Activated T-cell treated with anti-CD3 and anti-CD28 coated beads for 48 hours (primary cell): ENCODE data around the gene OR8G5.
"Not testable (repeated sequence)": the region's sequence is repeated elsewhere in the genome, so short reads cannot be mapped to it uniquely, and the experiment has no call there.

Experiments used
- DNase-seq: peaks from one replicate; pipeline ENCODE4 v3.0.0-alpha.2; 2020; ENCODE audit warnings: low read depth

OR8G5 gene, protein sequence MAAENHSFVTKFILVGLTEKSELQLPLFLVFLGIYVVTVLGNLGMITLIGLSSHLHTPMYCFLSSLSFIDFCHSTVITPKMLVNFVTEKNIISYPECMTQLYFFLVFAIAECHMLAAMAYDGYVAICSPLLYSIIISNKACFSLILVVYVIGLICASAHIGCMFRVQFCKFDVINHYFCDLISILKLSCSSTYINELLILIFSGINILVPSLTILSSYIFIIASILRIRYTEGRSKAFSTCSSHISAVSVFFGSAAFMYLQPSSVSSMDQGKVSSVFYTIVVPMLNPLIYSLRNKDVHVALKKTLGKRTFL

DNA sequence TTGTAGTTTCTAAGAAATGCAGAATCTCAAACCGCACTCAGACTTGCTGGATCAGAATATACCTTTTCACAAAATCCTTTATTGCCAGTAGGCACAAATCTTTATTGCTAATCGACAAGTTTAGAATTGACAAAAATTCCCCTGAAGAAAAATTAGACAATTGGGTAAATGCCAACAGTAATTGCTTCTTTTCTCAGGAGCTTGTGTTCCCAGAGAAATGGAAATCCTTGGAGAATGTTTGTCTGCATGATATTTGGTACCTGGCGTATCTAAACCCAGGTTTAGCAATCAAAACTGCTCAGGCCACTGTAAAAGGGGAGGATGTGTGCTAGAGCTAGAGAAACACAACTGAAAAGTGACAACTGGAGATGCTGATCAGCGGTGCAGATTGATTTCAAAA, at the start of gene OR8G5:
OR8G5 (plus strand) TSS at position 301 of the 400 bp plus-strand sequence. CDS start 8,556 bp downstream, outside the sequence.
- no peak for DNase-seq

DNA sequence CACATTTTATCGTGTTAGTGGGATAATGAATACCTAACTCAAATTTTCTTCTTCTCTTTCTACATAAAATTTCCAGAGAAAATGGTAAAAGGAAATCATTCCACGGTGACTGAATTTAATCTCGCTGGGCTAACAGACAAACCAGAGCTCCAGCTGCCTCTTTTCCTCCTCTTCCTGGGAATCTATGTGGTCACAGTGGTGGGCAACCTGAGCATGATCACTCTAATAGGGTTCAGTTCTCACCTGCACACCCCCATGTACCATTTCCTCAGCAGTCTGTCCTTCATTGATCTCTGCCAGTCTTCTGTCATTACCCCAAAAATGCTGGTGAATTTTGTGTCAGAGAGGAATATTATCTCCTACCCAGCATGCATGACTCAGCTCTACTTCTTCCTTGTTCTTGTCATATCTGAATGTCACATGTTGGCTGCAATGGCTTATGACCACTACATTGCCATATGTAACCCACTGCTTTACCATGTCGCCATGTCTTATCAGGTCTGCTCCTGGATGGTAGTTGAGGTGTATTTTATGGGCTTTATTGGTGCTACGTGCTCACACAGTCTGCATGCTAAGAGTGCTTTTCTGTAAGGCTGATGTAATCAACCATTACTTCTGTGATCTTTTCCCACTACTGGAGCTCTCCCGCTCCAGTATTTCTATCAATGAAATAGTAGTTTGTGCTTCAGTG, 48.9 kb upstream of the OR8G5 start:
- DNase-seq: no peak

DNA sequence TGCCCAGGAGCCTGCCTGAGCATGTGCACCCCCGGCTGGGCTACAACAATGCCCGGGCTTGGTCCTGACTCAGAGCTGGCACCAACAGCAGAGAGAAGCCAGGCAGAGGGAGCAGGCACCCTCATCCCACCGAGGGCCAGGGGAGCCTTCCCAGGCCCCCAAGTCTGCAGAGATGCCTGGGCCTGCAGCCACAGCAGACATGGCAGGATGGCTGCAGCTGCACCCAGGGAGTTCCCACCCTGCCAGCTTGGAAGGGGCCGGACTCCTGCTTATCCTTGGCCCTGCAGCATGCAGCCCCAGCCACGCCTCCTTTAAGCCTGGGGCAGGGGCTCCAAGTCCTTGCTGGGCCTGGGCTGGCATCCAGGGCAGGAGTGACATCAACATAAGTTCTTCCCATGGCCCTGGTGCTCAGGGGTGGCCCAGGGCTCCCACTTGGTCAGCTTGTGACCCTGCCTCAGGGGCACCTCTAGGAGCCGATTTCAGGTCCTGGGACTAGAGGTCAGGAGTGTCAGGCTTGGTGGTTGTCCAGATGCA, 46.3 kb upstream of the OR8G5 start:
- no peak for DNase-seq

DNA sequence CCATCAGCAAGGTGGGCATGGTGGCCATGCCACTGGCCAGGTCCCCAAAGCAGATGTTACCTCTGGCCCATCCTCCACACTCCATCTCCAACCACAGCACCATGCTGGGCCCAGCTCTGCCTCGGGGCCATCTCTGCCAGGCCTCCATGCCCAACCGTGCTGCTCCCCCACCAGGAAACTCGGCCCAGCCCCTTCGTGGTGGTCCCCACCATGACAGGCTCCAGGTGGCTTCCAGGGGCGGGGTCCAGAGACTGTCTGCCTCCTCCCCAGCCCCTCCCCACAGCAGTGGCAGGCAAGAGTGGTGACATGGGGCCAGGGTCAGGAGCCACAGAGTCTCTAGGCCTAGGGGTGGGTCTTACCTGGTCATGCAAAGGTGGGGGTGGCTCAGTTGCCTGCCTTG, 45.8 kb upstream of the OR8G5 start:
- DNase-seq: no peak

DNA sequence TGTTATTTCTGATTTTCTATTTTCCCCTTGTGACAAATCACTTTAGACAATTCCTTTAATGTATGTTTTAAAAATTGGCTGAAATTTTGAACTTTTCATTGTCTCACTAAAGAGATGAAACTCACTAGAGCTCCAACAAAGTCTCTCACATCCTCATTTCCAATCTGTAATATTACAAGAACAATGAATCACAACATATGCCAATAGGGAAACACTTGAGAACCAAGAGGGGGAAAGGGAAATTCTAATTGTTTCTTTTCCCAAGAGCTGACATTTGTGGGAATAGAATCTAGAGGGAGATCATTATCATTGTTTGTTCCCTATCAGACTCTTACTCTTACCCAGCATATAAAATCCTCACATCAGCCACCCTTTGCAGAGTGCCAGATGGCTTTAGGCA, 44.9 kb upstream of the OR8G5 start:
- DNase-seq: no peak

DNA sequence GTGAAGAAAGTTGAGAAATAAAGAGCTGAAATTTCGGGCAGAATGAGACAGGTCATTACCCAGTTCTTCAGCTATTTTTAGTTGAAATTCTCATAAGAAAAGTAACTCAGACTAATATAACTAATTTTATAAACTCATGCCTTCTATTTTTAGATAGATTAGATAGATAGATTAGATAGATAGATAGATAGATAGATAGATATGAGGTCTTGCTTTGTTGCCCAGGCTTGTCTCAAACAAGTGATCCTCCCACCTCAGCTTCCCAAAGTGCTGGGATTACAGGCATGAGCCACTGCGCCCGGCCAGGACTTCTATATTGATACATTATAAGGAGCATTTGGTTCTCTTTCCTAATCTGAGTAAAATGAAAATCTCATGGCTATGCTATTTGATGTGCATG, 42.1 kb upstream of the OR8G5 start:
- no peak for DNase-seq

DNA sequence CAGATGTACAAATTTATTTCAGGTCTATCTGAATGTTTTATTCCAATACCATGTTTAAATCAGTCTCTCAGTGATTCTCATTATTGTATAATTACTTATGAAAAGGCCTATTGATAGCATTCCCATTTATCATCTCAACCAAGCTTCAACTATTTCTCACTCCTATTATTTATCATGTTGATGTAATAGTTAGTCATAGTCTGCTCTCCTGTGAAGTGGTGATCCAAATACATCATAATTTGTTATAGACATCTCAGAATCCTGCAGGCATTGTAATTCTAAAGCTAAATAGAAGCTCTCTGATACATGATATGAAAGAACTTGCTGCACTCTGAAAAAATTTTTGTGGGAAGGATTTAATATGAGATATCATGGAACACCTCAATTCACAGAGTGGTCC, 37.0 kb upstream of the OR8G5 start:
- DNase-seq: no peak

DNA sequence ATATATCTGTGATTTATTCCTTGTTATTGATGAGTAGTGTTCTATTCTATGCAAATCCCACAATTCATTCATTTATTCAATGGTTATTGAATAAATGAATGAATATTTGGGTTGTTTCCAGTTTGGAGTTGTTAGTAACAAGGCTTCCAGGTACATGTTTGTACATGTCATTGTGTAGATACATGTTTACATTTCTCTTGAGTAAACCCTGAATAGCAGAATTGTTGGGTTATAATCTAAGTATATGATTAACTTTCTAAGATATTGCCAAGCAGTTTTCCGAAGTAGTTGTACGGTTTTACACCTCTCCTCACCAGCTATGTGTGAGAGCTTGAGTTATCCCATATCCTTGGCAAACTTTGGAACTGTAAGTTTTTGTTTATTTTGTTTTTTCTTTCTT, 33.8 kb upstream of the OR8G5 start:
- no peak for DNase-seq

DNA sequence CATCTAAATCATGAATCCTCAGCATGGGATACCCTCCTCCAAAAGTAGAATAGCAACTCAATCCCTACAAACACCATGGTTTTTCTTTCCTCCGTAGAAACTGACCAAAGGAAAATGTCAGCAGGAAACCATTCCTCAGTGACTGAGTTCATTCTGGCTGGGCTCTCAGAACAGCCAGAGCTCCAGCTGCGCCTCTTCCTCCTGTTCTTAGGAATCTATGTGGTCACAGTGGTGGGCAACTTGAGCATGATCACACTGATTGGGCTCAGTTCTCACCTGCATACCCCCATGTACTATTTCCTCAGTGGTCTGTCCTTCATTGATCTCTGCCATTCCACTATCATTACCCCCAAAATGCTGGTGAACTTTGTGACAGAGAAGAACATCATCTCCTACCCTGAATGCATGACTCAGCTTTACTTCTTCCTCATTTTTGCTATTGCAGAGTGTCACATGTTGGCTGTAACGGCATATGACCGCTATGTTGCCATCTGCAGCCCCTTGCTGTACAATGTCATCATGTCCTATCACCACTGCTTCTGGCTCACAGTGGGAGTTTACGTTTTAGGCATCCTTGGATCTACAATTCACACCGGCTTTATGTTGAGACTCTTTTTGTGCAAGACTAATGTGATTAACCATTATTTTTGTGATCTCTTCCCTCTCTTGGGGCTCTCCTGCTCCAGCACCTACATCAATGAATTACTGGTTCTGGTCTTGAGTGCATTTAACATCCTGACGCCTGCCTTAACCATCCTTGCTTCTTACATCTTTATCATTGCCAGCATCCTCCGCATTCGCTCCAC, 31.4 kb upstream of the OR8G5 start:
- DNase-seq: not testable (repeated sequence)

DNA sequence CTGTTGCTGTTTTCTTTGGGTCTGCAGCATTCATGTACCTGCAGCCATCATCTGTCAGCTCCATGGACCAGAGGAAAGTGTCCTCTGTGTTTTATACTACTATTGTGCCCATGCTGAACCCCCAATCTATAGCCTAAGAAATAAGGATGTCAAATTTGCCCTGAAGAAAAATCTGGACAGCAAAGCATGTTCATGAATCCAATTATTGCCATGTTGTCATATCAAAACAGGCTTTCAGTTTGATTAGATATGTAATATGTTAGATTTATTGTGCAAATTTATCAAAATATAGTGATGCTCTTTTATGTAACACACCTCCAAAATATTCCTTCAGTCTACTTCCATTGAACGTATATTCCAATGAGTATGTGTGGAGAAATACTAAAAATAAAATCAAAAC, 30.7 kb upstream of the OR8G5 start:
- DNase-seq: no peak

DNA sequence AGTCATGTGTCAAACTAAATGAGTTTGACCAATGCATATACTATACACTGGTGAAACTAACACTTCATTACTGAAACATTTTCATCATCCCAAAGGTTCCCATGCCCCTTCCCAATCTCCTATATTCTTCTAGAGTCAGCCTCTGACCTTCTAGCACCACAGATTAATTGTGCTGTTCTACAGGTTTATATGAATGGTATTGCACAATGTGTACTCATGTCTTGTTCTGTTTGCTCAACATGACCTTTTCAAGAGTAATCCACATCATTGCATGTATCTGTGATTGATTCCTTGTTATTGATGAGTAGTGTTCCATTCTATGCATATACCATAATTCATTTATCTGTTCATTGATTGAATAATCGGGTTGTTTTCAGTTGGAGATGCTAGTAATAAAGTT, 22.8 kb upstream of the OR8G5 start:
- DNase-seq: no peak

DNA sequence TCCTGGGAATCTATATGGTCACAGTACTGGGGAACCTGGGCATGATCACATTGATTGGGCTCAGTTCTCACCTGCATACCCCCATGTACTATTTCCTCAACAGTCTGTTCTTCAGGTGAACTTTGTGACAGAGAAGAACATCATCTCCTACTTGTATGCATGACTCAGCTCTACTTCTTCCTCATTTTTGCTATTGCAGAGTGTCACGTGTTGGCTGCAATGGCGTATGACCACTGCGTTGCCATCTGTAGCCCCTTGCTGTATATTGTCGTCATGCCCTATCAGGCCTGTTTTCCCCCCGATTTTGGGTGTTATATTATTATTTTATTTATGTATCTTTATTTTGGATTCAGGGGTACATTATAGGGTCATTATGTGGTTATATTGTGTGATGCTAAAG, 17.7 kb upstream of the OR8G5 start:
- DNase-seq: no peak

DNA sequence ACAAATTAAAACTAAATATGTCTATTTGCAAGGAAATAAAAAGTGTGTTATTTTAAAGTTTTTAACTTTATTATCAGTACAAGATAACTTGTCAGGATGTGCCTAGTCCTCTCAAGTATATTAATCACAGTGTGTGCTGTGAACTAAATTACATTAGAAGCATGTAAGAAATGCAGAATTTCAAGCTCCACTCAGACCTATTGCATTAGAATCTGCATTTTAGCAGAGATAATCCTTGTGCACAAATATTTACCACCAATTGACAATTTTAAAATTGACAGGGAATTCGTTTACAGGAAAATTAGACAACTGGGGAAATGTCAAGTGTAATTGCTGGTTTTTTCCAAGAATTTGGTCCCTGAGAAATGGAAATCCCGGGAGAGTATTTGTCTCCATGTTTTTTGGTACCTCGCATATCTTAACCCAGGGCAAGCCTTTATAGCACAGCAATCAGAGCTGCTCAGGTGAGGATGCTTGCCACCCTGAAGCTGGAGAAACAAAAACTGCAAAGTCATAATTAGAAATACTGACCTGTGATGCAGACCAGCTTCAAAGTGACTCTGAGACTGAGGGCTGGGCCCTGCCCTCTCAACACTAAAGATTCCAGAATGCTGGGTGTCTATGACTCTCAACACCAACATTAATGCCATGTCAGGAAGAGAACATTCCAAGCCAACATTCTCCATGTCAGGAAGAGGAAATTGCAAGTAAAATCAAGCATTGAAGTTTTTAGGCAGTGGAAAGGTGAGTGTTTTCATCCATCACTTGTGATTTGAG, 15.4 kb upstream of the OR8G5 start, which contains the start of gene OR8G1:
OR8G1 (plus strand) TSS at position 475 of the 777 bp plus-strand sequence. CDS start 8,581 bp downstream, outside the sequence.
- DNase-seq: no peak

DNA sequence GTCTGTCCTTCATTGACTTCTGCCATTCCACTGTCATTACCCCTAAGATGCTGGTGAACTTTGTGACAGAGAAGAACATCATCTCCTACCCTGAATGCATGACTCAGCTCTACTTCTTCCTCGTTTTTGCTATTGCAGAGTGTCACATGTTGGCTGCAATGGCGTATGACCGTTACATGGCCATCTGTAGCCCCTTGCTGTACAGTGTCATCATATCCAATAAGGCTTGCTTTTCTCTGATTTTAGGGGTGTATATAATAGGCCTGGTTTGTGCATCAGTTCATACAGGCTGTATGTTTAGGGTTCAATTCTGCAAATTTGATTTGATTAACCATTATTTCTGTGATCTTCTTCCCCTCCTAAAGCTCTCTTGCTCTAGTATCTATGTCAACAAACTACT, 6.3 kb upstream of the OR8G5 start:
- not testable (repeated sequence) for DNase-seq

DNA sequence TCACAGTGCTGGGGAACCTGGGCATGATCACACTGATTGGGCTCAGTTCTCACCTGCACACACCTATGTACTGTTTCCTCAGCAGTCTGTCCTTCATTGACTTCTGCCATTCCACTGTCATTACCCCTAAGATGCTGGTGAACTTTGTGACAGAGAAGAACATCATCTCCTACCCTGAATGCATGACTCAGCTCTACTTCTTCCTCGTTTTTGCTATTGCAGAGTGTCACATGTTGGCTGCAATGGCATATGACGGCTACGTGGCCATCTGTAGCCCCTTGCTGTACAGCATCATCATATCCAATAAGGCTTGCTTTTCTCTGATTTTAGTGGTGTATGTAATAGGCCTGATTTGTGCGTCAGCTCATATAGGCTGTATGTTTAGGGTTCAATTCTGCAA, 8.9 kb downstream of the OR8G5 start:
- DNase-seq: not testable (repeated sequence)

DNA sequence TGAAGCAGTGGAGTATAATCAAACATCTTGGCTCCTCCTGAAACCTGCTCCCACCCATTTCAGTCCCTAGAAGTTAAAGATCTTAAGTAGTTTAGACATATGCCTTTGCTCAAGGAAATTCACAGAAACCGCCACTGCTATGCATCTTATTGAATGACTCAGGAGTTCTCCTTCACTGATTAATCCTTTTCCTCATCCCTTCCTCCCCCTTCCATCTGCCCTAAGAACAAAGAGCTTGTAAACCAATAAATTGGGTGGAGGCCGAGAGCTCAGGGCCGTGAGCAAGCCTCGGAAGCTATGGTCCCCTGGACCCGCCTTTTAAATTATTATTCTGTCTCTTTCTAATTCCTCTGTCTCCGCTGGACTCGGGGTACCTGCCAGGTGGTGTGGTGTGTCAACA, 14.7 kb downstream of the OR8G5 start:
- DNase-seq: not testable (repeated sequence)

DNA sequence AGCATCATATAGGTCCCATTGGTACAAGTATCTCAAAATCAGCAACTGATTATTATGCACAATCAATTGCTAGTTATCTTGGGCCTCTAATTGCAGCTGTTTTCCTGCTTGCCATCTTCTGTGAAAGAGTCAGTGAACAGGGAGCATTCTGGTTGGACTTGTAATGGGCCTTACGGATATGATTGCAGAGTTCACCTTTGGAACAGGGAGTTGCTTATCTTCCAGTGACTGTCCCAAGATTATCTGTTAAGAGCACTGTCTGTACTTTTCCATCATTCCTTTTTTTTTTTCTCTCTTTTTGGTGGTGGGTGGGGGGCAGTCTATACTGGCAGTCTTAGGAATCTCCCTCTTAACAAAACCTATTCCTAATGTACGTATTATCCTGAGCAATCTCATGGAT, 17.8 kb downstream of the OR8G5 start:
- DNase-seq: no peak

DNA sequence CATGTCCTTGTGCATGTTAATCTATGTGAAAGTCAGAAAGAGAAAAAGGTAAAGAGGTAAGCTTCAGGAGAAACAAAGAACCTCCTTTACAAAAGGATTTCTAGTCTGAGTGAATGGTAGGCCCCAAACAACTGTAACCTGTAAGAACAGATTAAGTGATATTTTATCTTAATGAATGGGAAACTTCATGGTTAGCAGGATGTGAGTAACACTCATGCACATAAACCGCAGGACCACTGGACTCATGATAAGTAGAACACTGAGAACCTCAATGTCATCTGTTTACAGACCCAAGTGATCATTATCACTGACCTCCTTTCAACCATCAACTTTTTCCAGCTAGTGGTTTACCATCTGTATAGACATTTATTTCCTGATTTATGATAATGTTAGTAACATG, 19.9 kb downstream of the OR8G5 start:
- DNase-seq: no peak

DNA sequence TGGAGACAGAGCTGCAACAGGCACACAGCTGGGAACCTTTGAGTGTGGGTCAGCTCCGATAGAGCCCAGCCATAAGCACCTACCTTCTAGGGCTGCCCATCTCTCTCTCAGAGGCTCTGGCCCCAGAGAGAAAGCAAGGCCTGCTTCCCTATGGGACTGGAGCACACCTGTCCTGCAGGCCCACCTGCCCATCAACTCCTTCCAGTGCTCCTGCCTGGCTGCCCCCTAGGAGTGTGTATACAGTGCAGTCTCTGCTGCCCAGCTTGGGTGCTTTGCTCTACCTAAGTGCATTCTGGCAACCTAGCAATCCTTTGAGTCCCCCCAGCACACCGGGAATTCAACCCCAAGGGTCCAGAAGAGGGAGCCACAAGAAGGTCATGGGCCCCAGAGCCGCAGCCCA, 21.0 kb downstream of the OR8G5 start:
- DNase-seq: no peak

DNA sequence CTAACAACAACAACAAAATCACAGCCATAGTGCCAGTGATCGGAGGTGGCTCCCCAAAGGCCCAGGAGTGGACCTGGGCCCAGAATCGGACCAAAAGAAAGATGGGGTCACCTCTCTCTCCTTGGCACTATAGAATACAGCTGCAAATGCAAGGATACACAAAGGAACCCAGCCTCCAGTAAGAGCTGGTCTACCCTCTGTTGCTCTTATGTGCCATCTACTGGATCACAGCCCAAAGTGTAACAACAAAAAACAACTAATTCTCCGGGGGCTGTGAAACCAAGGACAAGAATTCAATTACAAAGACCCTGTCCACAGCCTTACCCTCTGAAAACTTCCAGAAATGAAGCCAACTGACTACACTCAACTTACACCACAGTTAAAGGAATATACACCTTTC, 21.6 kb downstream of the OR8G5 start:
- DNase-seq: no peak

DNA sequence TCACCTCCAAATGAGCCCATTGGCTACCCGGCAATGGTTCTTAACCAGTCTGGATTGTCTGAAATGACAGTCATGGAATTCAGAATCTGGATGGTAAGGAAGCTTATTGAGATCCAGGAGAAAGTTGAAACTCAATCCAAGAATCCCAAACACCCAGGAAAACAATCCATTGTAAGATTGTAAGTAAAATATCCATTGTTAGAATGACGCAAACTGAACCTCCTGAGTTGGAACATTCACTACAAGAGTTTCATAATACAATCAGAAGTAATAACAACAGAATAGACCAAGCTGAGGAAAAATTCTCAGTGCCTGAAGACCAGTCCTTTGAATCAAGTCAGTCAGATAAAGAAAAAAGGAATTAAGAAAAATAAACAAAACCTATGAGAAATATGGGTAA, 22.1 kb downstream of the OR8G5 start:
- DNase-seq: no peak
